WTC11 (cell line): Measurements from ENCODE around the gene RESP18.

ENCODE experiments used
- NFE2L1 ChIP-seq: sonication (generic); formaldehyde crosslinking; IDR thresholded peaks from 2 replicates; pipeline ENCODE4 v1.8.1; 2023; ENCODE audit warnings: missing genetic modification reagents
- USF2 ChIP-seq: sonication (generic); formaldehyde crosslinking; IDR thresholded peaks from 2 replicates; pipeline ENCODE4 v1.8.1; 2023; ENCODE audit warnings: mild to moderate bottlenecking, missing genetic modification reagents, moderate library complexity
- TF ChIP-seq, protein P1 (sequence below): fragments of 200-600 bp; IDR thresholded peaks from 2 replicates; pipeline ENCODE4 v1.8.0; 2022; ENCODE audit warnings: antibody characterized with exemption

- TF ChIP-seq, protein P1, sequence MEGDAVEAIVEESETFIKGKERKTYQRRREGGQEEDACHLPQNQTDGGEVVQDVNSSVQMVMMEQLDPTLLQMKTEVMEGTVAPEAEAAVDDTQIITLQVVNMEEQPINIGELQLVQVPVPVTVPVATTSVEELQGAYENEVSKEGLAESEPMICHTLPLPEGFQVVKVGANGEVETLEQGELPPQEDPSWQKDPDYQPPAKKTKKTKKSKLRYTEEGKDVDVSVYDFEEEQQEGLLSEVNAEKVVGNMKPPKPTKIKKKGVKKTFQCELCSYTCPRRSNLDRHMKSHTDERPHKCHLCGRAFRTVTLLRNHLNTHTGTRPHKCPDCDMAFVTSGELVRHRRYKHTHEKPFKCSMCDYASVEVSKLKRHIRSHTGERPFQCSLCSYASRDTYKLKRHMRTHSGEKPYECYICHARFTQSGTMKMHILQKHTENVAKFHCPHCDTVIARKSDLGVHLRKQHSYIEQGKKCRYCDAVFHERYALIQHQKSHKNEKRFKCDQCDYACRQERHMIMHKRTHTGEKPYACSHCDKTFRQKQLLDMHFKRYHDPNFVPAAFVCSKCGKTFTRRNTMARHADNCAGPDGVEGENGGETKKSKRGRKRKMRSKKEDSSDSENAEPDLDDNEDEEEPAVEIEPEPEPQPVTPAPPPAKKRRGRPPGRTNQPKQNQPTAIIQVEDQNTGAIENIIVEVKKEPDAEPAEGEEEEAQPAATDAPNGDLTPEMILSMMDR, result no peak
- no peak for TF ChIP-seq USF2 (CRISPR knock-in tag)
- no peak for TF ChIP-seq NFE2L1
Measured at GRCh38 chr2:219291394-219291793, 41.1 kb downstream of the RESP18 start.
